Activated T-cell treated with anti-CD3 and anti-CD28 coated beads for 24 hours (primary cell): ENCODE measurements around the gene MARCHF10.
"Not testable (repeated sequence)": the region's sequence is repeated elsewhere in the genome, so short reads cannot be mapped to it uniquely, and the experiment has no call there.

Experiments used
- DNase-seq: peaks from one replicate; pipeline ENCODE4 v3.0.0-alpha.2; 2020; ENCODE audit warnings: low read depth

MARCHF10 gene

GRCh38 chr17:62696726-62697490 lies 111.2 kb downstream of the MARCHF10 start:
- no peak for DNase-seq

GRCh38 chr17:62696256-62696655 lies 111.9 kb downstream of the MARCHF10 start:
- no peak for DNase-seq

GRCh38 chr17:62695093-62695738 lies 112.9 kb downstream of the MARCHF10 start:
- DNase-seq: not testable (repeated sequence)

- no peak for DNase-seq
Measured at GRCh38 chr17:62693616-62694409, 114.3 kb downstream of the MARCHF10 start.

GRCh38 chr17:62692721-62693431 lies 115.2 kb downstream of the MARCHF10 start:
- DNase-seq: no peak

GRCh38 chr17:62692159-62692651 lies 115.9 kb downstream of the MARCHF10 start:
- DNase-seq: no peak

- DNase-seq: not testable (repeated sequence)
Measured at GRCh38 chr17:62691589-62691915, 116.6 kb downstream of the MARCHF10 start.

GRCh38 chr17:62690168-62690897 lies 117.8 kb downstream of the MARCHF10 start:
- no peak for DNase-seq

- no peak for DNase-seq
Measured at GRCh38 chr17:62689441-62690167, 118.5 kb downstream of the MARCHF10 start.

- DNase-seq: no peak
Measured at GRCh38 chr17:62688398-62689160, 119.5 kb downstream of the MARCHF10 start.

- no peak for DNase-seq
Measured at GRCh38 chr17:62687997-62688396, 120.1 kb downstream of the MARCHF10 start.

- no peak for DNase-seq
Measured at GRCh38 chr17:62684179-62684578, 123.9 kb downstream of the MARCHF10 start.

GRCh38 chr17:62681939-62682381 lies 126.2 kb downstream of the MARCHF10 start:
- DNase-seq: no peak

GRCh38 chr17:62681061-62681938 lies 126.8 kb downstream of the MARCHF10 start:
- no peak for DNase-seq

GRCh38 chr17:62680541-62681052 lies 127.5 kb downstream of the MARCHF10 start:
- DNase-seq: no peak

GRCh38 chr17:62679866-62680377 lies 128.2 kb downstream of the MARCHF10 start:
- no peak for DNase-seq

- DNase-seq: no peak
Measured at GRCh38 chr17:62678214-62678919, 129.7 kb downstream of the MARCHF10 start.
